PC-3 (cell line): ENCODE data around the gene SEC31A. TPM values are rescaled to one million over a fixed set of nuclear protein-coding genes. Genes with fewer than 3 reads are reported as not detected.
A peak's percentile ranks its signal among the peaks of the same experiment; 100 is the strongest.

Source experiments
- ATAC-seq: fragments of 200-7000 bp; cut with Tn5 transposase; 2 replicates; pipeline ENCODE4 v1.9.1; 2020; ENCODE audit warnings: mild to moderate bottlenecking, moderate library complexity
- BruUV-seq: library from RNA; stranded (reverse); fragments of 400-500 nt; replicated peaks from 2 replicates; lab custom pipeline; 2021; lab: Mats Ljungman, UMichigan
- CTCF ChIA-PET: fragments of 300-600 bp; sonication (Branson Sonifier 250); formaldehyde crosslinking; loops from one replicate; lab custom pipeline; 2022; ENCODE audit warnings: antibody characterized with exemption; lab: Charles Lee
- POLR2A ChIA-PET: fragments of 300-600 bp; sonication (Branson Sonifier 250); formaldehyde crosslinking; loops from one replicate; lab custom pipeline; 2022; ENCODE audit warnings: antibody characterized with exemption; ENCODE audit not compliant: unreplicated experiment; lab: Charles Lee
- DNase-seq: peaks from one replicate; pipeline ENCODE4 v3.0.0-alpha.2; 2015
- H2AFZ ChIP-seq: fragments of 300-600 bp; sonication (generic); 2 replicates; pipeline ENCODE4 v1.6.0; 2016; ENCODE audit warnings: antibody characterized with exemption, low read length
- H3F3A ChIP-seq: fragments of 300-600 bp; sonication (generic); one replicate; pipeline ENCODE4 v1.6.0; 2017; ENCODE audit warnings: antibody characterized with exemption, low read length, control low read depth, mild to moderate bottlenecking; ENCODE audit not compliant: unreplicated experiment
- H3K27ac ChIP-seq: fragments of 300-600 bp; sonication (generic); 2 replicates; pipeline ENCODE4 v1.5.1; 2016; ENCODE audit warnings: mild to moderate bottlenecking, low read length
- H3K27me3 ChIP-seq: fragments of 300-600 bp; sonication (generic); 2 replicates; pipeline ENCODE4 v1.6.1; 2016; ENCODE audit warnings: low read length, mixed read lengths
- H3K36me3 ChIP-seq: fragments of 300-600 bp; sonication (generic); 2 replicates; pipeline ENCODE4 v1.6.1; 2016; ENCODE audit warnings: low read depth, mixed run types, low read length, mixed read lengths
- H3K4me1 ChIP-seq: fragments of 300-600 bp; sonication (generic); 2 replicates; pipeline ENCODE4 v1.5.1; 2016; ENCODE audit warnings: low read length; ENCODE audit not compliant: insufficient read depth
- H3K4me2 ChIP-seq: fragments of 300-600 bp; sonication (generic); 2 replicates; pipeline ENCODE4 v1.6.0; 2016; ENCODE audit warnings: low read length
- H3K4me3 ChIP-seq: fragments of 300-600 bp; sonication (generic); 2 replicates; pipeline ENCODE4 v1.5.1; 2016; ENCODE audit warnings: mild to moderate bottlenecking, low read length, mixed read lengths
- H3K79me2 ChIP-seq: fragments of 300-600 bp; sonication (generic); 2 replicates; pipeline ENCODE4 v1.6.1; 2017; ENCODE audit warnings: low read length, mixed read lengths
- H3K9ac ChIP-seq: fragments of 300-600 bp; sonication (generic); 2 replicates; pipeline ENCODE4 v1.6.0; 2016; ENCODE audit warnings: mild to moderate bottlenecking, low read length
- H3K9me2 ChIP-seq: fragments of 300-600 bp; sonication (generic); replicated peaks from 2 replicates; pipeline ENCODE4 v1.6.1; 2016; ENCODE audit warnings: mixed run types, low read length, mixed read lengths
- H3K9me3 ChIP-seq: fragments of 300-600 bp; sonication (generic); 2 replicates; pipeline ENCODE4 v1.6.1; 2016; ENCODE audit warnings: low read length, mixed read lengths
- H4K20me1 ChIP-seq: fragments of 300-600 bp; sonication (generic); 2 replicates; pipeline ENCODE4 v1.6.1; 2016; ENCODE audit warnings: low read length, mixed read lengths
- CTCF ChIP-seq: fragments of 300-600 bp; sonication (generic); conservative IDR thresholded peaks from 2 replicates; pipeline ENCODE4 v1.5.1; 2017; ENCODE audit warnings: antibody characterized with exemption, low read depth, mild to moderate bottlenecking, low read length
- EZH2 ChIP-seq: fragments of 300-600 bp; sonication (generic); IDR thresholded peaks from one replicate; pipeline ENCODE4 v1.6.1; 2017; ENCODE audit warnings: antibody characterized with exemption, mild to moderate bottlenecking, low read length; ENCODE audit not compliant: unreplicated experiment
- EZH2phosphoT487 ChIP-seq: fragments of 300-600 bp; sonication (generic); IDR thresholded peaks from 2 replicates; pipeline ENCODE4 v1.6.1; 2018; ENCODE audit warnings: mild to moderate bottlenecking, antibody characterized with exemption, low read length, borderline replicate concordance
- intact Hi-C: fragments of 100-400 bp; cut with micrococcal nuclease; formaldehyde crosslinking; loops from 2 replicates; pipeline ENCODE4 v1.9.0; 2023
- total RNA-seq: library from RNA; depleted of rRNA; stranded (reverse); fragments of >200 nt; gene quantifications from 2 replicates; pipeline ENCODE4 v1.2.3, GENCODE V29; 2014

Gene SEC31A
- total RNA-seq, 1 experiment from 2014 or later = 47.4 TPM

- Histone ChIP-seq H2AFZ (no peak overlapping the region), H3K4me2 (peak overlapping the region; percentile 70), H3K79me2 (peaks cover 21% of the 10 kb centered on the region), H3K27me3 (no peaks in the 10 kb centered on the region), H3K4me1 (peaks cover 13% of the 10 kb centered on the region), H3K4me3 (no peak overlapping the region), H3K9me3 (no peaks in the 10 kb centered on the region), H3K27ac (no peak overlapping the region), H4K20me1 (no peaks in the 10 kb centered on the region), H3K36me3 (no peaks in the 10 kb centered on the region), H3K9ac (no peak overlapping the region), H3F3A (no peaks in the 10 kb centered on the region), H3K9me2 (no peaks in the 10 kb centered on the region)
- BruUV-seq = no TSS peak
- DNase-seq (peak; percentile 58), ATAC-seq (peak; percentile 17; the same call in 1 of the 2 replicates)
- POLR2A ChIA-PET = no interaction called here
- TF ChIP-seq EZH2phosphoT487 (no peak), EZH2 (no peak)
- intact Hi-C loops = no loop called here
- CTCF ChIA-PET = no interaction called here
These were observed 14.3 kb upstream of the SEC31A start for GRCh38 chr4:82905205-82905604.

DNA sequence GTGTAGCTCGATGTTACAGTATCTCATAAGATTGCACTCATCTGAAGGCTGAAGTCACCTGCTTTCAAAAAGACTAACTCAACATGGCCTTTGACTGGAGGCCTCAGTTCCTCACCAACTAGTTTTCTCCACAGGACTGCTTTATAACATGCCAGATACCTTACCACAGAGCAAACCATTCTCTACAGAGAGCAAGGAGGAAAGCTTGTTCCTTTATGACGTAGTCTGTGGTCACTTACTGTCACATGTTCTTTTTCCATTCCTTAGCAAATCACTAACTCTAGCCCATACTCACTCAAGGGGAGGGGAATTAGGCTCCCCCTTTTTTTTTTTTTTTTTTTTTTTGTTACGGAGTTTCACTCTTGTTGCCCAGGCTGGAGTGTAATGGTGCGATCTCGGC is 12.8 kb upstream of the SEC31A start:
- H4K20me1 ChIP-seq = peaks cover 9% of the 10 kb centered on the region
- H3K27ac ChIP-seq = no peak overlapping the region
- no peaks in the 10 kb centered on the region for H3K9me3 ChIP-seq
- H3K9me2 ChIP-seq = no peaks in the 10 kb centered on the region
- no peak overlapping the region for H3K9ac ChIP-seq
- DNase-seq = no peak
- H3K4me2 ChIP-seq = no peak overlapping the region
- no peaks in the 10 kb centered on the region for H3K27me3 ChIP-seq
- POLR2A ChIA-PET = no interaction called here
- no TSS peak for BruUV-seq
- H3K4me1 ChIP-seq = peaks cover 13% of the 10 kb centered on the region
- TF ChIP-seq CTCF = no peak
- no peak for TF ChIP-seq EZH2phosphoT487
- no peak for TF ChIP-seq EZH2
- CTCF ChIA-PET = no interaction called here
- H3K36me3 ChIP-seq = no peaks in the 10 kb centered on the region
- no peak overlapping the region for H3K4me3 ChIP-seq
- no peak for ATAC-seq
- no peak overlapping the region for H2AFZ ChIP-seq
- H3F3A ChIP-seq = no peaks in the 10 kb centered on the region
- intact Hi-C loops = no loop called here
- peaks cover 36% of the 10 kb centered on the region for H3K79me2 ChIP-seq

GRCh38 chr4:82901183-82901718 is 10.3 kb upstream of the SEC31A start:
- CTCF ChIA-PET = no interaction called here

More at GRCh38 chr4:82901183-82901718, 10.3 kb upstream of the SEC31A start:
- peaks cover 16% of the 10 kb centered on the region for H3K36me3 ChIP-seq
- H3K9me2 ChIP-seq = no peaks in the 10 kb centered on the region
- H3K4me1 ChIP-seq = peaks cover 30% of the 10 kb centered on the region
- no peaks in the 10 kb centered on the region for H3K9me3 ChIP-seq
- H3K79me2 ChIP-seq = peaks cover 60% of the 10 kb centered on the region
- POLR2A ChIA-PET = no interaction called here
- ATAC-seq = peak; percentile 4; the same call in 1 of the 2 replicates
- TSS peak; percentile 82 for BruUV-seq
- H3K27ac ChIP-seq = peak overlapping the region; percentile 97
- intact Hi-C loops = loop anchor here (2.0 kb wide), 1 partner anchor 112 kb away; no protein-coding TSS in a partner anchor
- H3K9ac ChIP-seq = peak overlapping the region; percentile 92
- peak overlapping the region; percentile 79 for H3K4me3 ChIP-seq
- peaks cover 27% of the 10 kb centered on the region for H4K20me1 ChIP-seq
- H3K27me3 ChIP-seq = no peaks in the 10 kb centered on the region
- no peaks in the 10 kb centered on the region for H3F3A ChIP-seq
- TF ChIP-seq CTCF (no peak), EZH2 (no peak), EZH2phosphoT487 (no peak)
- H2AFZ ChIP-seq = peak overlapping the region; percentile 70
- peak overlapping the region; percentile 91 for H3K4me2 ChIP-seq
- no peak for DNase-seq
